Nephron progenitor cell (in vitro differentiated cells): ENCODE measurements around the gene ZNF398.

Source experiments
- DNase-seq: peaks from one replicate; pipeline ENCODE4 v3.0.0; 2021
- H3K27ac Mint-ChIP-seq: 2 replicates; pipeline ENCODE4 v1.8.0; 2021; ENCODE audit warnings: mild to moderate bottlenecking, moderate library complexity, mixed read lengths
- H3K27me3 Mint-ChIP-seq: 2 replicates; pipeline ENCODE4 v1.8.0; 2021; ENCODE audit warnings: mild to moderate bottlenecking, low read depth, mixed read lengths; ENCODE audit not compliant: poor library complexity
- H3K36me3 Mint-ChIP-seq: 2 replicates; pipeline ENCODE4 v1.8.0; 2021; ENCODE audit warnings: low read depth, mixed read lengths
- H3K4me1 Mint-ChIP-seq: 2 replicates; pipeline ENCODE4 v1.8.0; 2021; ENCODE audit warnings: mixed read lengths
- H3K4me3 Mint-ChIP-seq: 2 replicates; pipeline ENCODE4 v1.8.0; 2021; ENCODE audit warnings: mild to moderate bottlenecking, moderate library complexity, mixed read lengths
- H3K9me3 Mint-ChIP-seq: 2 replicates; pipeline ENCODE4 v1.8.0; 2021; ENCODE audit warnings: mild to moderate bottlenecking, moderate library complexity, mixed read lengths
- TF ChIP-seq, protein P1 (sequence below): fragments of 200-600 bp; sonication (generic); IDR thresholded peaks from 2 replicates; pipeline ENCODE4 v1.5.0; 2021; ENCODE audit warnings: antibody characterized with exemption

Gene ZNF398

GRCh38 chr7:149154056-149154455 lies 6.8 kb downstream of the ZNF398 start:
- TF ChIP-seq, protein P1, sequence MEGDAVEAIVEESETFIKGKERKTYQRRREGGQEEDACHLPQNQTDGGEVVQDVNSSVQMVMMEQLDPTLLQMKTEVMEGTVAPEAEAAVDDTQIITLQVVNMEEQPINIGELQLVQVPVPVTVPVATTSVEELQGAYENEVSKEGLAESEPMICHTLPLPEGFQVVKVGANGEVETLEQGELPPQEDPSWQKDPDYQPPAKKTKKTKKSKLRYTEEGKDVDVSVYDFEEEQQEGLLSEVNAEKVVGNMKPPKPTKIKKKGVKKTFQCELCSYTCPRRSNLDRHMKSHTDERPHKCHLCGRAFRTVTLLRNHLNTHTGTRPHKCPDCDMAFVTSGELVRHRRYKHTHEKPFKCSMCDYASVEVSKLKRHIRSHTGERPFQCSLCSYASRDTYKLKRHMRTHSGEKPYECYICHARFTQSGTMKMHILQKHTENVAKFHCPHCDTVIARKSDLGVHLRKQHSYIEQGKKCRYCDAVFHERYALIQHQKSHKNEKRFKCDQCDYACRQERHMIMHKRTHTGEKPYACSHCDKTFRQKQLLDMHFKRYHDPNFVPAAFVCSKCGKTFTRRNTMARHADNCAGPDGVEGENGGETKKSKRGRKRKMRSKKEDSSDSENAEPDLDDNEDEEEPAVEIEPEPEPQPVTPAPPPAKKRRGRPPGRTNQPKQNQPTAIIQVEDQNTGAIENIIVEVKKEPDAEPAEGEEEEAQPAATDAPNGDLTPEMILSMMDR = no peak
- no peak for DNase-seq
- peaks cover 12% of the 10 kb centered on the region for H3K9me3 Mint-ChIP-seq
- H3K27ac Mint-ChIP-seq = peak overlapping the region; percentile 64
- H3K36me3 Mint-ChIP-seq = peaks cover 60% of the 10 kb centered on the region
- H3K4me1 Mint-ChIP-seq = peaks cover 19% of the 10 kb centered on the region
- H3K4me3 Mint-ChIP-seq = no peak overlapping the region
- H3K27me3 Mint-ChIP-seq = peaks cover 2% of the 10 kb centered on the region

DNA sequence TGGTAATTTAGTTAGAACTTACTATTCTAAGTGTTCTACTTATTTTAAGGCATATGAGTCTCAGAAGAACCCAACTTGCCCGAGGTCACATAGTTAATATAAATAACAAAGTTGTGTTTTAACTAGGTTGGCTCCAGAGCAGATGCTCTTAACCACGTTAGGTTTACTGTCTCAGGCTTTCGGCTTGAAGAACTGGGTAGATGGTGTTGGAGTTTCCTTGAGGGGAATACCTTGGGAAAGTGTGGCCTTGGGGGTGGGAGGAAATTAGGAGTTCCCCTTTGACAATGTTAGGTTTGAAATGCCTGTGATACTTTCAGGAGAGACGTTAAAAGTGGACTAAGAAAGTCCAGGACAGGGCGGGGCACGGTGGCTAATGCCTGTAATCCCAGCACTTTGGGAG lies 9.6 kb downstream of the ZNF398 start:
- Mint-ChIP-seq H3K27ac (no peak overlapping the region), H3K27me3 (peaks cover 2% of the 10 kb centered on the region), H3K4me1 (peaks cover 9% of the 10 kb centered on the region), H3K9me3 (peaks cover 12% of the 10 kb centered on the region), H3K36me3 (peaks cover 63% of the 10 kb centered on the region), H3K4me3 (no peak overlapping the region)
- no peak for DNase-seq
- TF ChIP-seq, protein P1 = no peak

GRCh38 chr7:149161241-149161848 lies 14.1 kb downstream of the ZNF398 start:
- H3K4me1 Mint-ChIP-seq = no peaks in the 10 kb centered on the region
- peaks cover 55% of the 10 kb centered on the region for H3K36me3 Mint-ChIP-seq
- peak overlapping the region; percentile 31 for H3K27ac Mint-ChIP-seq
- H3K4me3 Mint-ChIP-seq = no peak overlapping the region
- peaks cover 2% of the 10 kb centered on the region for H3K27me3 Mint-ChIP-seq
- TF ChIP-seq, protein P1 = no peak
- peaks cover 4% of the 10 kb centered on the region for H3K9me3 Mint-ChIP-seq
- no peak for DNase-seq

DNA sequence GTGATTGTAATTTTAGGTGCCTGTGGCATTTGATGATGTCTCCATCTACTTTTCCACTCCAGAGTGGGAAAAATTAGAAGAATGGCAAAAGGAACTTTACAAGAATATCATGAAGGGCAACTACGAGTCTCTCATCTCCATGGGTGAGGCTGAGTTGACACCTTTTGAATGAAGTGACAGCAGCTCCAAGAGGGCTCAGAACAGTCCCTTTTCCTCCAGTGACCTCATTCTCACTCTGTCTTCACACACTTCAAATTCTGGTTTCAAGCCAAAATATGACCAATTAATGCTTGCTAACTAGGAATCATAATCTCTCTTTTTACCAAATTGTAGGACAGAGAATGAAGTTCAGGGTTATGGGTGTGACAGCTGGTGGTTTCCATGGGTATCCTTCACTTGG lies 18.9 kb downstream of the ZNF398 start:
- Mint-ChIP-seq H3K27me3 (no peaks in the 10 kb centered on the region), H3K4me3 (no peak overlapping the region), H3K4me1 (no peaks in the 10 kb centered on the region), H3K9me3 (no peaks in the 10 kb centered on the region), H3K36me3 (peaks cover 44% of the 10 kb centered on the region), H3K27ac (no peak overlapping the region)
- TF ChIP-seq, protein P1 = no peak
- no peak for DNase-seq

DNA sequence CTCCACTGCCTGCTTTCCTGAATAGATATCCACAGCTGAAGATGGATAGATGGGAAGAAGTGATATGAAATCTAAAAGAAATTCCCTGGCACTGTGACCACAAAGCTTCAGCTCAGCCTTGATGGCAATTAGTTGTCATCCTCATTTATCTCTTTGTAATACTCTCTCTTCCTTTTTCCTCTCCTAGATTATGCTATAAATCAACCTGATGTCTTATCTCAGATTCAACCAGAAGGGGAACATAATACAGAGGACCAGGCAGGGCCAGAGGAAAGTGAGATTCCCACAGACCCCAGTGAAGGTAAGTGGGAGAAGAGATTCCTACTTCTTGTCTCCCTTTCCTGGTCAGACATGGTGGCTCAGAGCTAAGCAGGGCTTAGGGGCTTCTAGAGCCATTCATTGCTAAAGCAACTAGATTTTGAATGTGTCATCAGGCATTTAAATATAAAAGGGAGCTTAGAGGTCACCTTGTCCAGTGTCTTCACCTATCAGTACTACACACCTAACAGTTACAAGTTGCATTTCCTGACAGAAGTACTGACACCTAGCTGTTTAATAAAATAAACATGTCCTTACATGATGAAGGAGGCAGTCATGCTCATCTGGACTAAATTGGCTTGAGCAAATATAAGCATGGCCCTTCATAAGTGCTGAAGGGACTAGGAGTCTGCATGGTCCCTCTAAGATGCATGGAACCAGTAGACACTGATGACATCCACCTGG lies 19.5 kb downstream of the ZNF398 start:
- TF ChIP-seq, protein P1 = no peak
- H3K27me3 Mint-ChIP-seq = no peaks in the 10 kb centered on the region
- H3K4me1 Mint-ChIP-seq = no peaks in the 10 kb centered on the region
- no peak overlapping the region for H3K4me3 Mint-ChIP-seq
- no peak for DNase-seq
- H3K27ac Mint-ChIP-seq = no peak overlapping the region
- peaks cover 38% of the 10 kb centered on the region for H3K36me3 Mint-ChIP-seq
- no peaks in the 10 kb centered on the region for H3K9me3 Mint-ChIP-seq
